Measurements from ENCODE around the gene RIMBP2.

The RIMBP2 gene

GRCh38 chr12:130677957-130678558, 38.0 kb downstream of the RIMBP2 start:
- DNase-seq = no peak

- DNase-seq = no peak
These were observed 40.3 kb downstream of the RIMBP2 start for GRCh38 chr12:130675791-130676190.

- no peak for DNase-seq
These were observed 41.0 kb downstream of the RIMBP2 start for GRCh38 chr12:130675121-130675520.

- DNase-seq = no peak
These were observed 41.4 kb downstream of the RIMBP2 start for GRCh38 chr12:130674676-130675075.

- DNase-seq = no peak
These were observed 42.9 kb downstream of the RIMBP2 start for GRCh38 chr12:130673036-130673705.

GRCh38 chr12:130672089-130672820, 43.8 kb downstream of the RIMBP2 start:
- DNase-seq = no peak

- no peak for DNase-seq
These were observed 44.5 kb downstream of the RIMBP2 start for GRCh38 chr12:130671556-130671955.

GRCh38 chr12:130669797-130670196, 46.3 kb downstream of the RIMBP2 start:
- no peak for DNase-seq

- no peak for DNase-seq
These were observed 46.9 kb downstream of the RIMBP2 start for GRCh38 chr12:130669205-130669557.

GRCh38 chr12:130668286-130669204, 47.6 kb downstream of the RIMBP2 start:
- no peak for DNase-seq

- no peak for DNase-seq
These were observed 48.6 kb downstream of the RIMBP2 start for GRCh38 chr12:130667421-130667960.

GRCh38 chr12:130666645-130667044, 49.5 kb downstream of the RIMBP2 start:
- DNase-seq = no peak

GRCh38 chr12:130665753-130666152, 50.3 kb downstream of the RIMBP2 start:
- DNase-seq = no peak

- DNase-seq = no peak
These were observed 51.3 kb downstream of the RIMBP2 start for GRCh38 chr12:130664772-130665171.

- no peak for DNase-seq
These were observed 51.8 kb downstream of the RIMBP2 start for GRCh38 chr12:130664252-130664651.

- DNase-seq = no peak
These were observed 52.6 kb downstream of the RIMBP2 start for GRCh38 chr12:130663514-130663913.

- no peak for DNase-seq
These were observed 54.4 kb downstream of the RIMBP2 start for GRCh38 chr12:130661486-130662255.

- no peak for DNase-seq
These were observed 55.0 kb downstream of the RIMBP2 start for GRCh38 chr12:130661059-130661458.

GRCh38 chr12:130658145-130658911, 57.8 kb downstream of the RIMBP2 start:
- no peak for DNase-seq

- no peak for DNase-seq
These were observed 59.7 kb downstream of the RIMBP2 start for GRCh38 chr12:130656411-130656810.

GRCh38 chr12:130655881-130656280, 60.2 kb downstream of the RIMBP2 start:
- no peak for DNase-seq

All from femur (tissue), 1 donor.